Small intestine (tissue), 7 donors: ENCODE results near the gene TENT5C. TPM values are rescaled to one million over a fixed set of nuclear protein-coding genes. Genes with fewer than 3 reads are reported as not detected.

Source experiments
- DNase-seq, 2 donors: peaks; one replicate each; pipeline versions ENCODE4 v3.0.0 to v3.0.0-alpha.2; 2013
- FAIRE-seq: peaks from 2 replicates; lab custom pipeline; 2012; peaks lifted over from hg19 to GRCh38; lab: Jason Lieb, UNC
- H3K27ac ChIP-seq, 3 donors: one replicate each; pipeline ENCODE4 v1.5.1; 2013; ENCODE audit warnings: low read length in 2 of 3, mild to moderate bottlenecking in 2 of 3, control low read depth in 1 of 3, inconsistent platforms in 1 of 3, low read depth in 1 of 3, moderate library complexity in 1 of 3
- H3K27me3 ChIP-seq, 3 donors: one replicate each; pipeline ENCODE4 v1.6.1; 2013; ENCODE audit warnings: low read length in 3 of 3, inconsistent platforms in 1 of 3; ENCODE audit not compliant: control insufficient read depth in 3 of 3, insufficient read depth in 3 of 3
- H3K36me3 ChIP-seq, 3 donors: one replicate each; pipeline ENCODE4 v1.6.1; 2013; ENCODE audit warnings: low read length in 3 of 3, inconsistent platforms in 1 of 3, low read depth in 1 of 3, mild to moderate bottlenecking in 1 of 3, moderate library complexity in 1 of 3; ENCODE audit not compliant: control insufficient read depth in 3 of 3, insufficient read depth in 2 of 3
- H3K4me1 ChIP-seq, 3 donors: one replicate each; pipeline ENCODE4 v1.6.1; 2013; ENCODE audit warnings: low read length in 2 of 3, inconsistent platforms in 1 of 3, low read depth in 1 of 3, mild to moderate bottlenecking in 1 of 3, moderate library complexity in 1 of 3; ENCODE audit not compliant: control insufficient read depth in 3 of 3, insufficient read depth in 2 of 3
- H3K4me3 ChIP-seq, 3 donors: one replicate each; pipeline ENCODE4 v1.5.1; 2013; ENCODE audit warnings: low read length in 3 of 3, control low read depth in 1 of 3, inconsistent platforms in 1 of 3, low read depth in 1 of 3, mild to moderate bottlenecking in 1 of 3, moderate library complexity in 1 of 3
- H3K9me3 ChIP-seq, 2 donors: one replicate each; pipeline ENCODE4 v1.6.1; 2013; ENCODE audit warnings: low read depth in 1 of 2, low read length in 1 of 2; ENCODE audit not compliant: control insufficient read depth in 2 of 2, insufficient read depth in 1 of 2
- WGBS, 3 donors: extraction: QIAGEN DNeasy Blood & Tissue Kit; methylation state at CpG; one replicate each; pipeline ENCODE4 v1.1.7; 2013; 5-methylcytosine and 5-hydroxymethylcytosine counted together
- polyA plus RNA-seq, 4 donors: library from polyadenylated mRNA; stranded (reverse) in 3 of 4; unstranded in 1 of 4; fragments of 200-250 nt in 3 of 4; fragments of 120-200 nt in 1 of 4; gene quantifications; one replicate each; pipeline versions ENCODE4 v1.2.1 to v1.2.3, GENCODE V29; 2013
- donor health status: healthy with polysubstance abuse.
- donor health status: control.
- donor health status: control.
- donor health status: Bipolar disorder and iron deficiency.
- donor health status: healthy.

The TENT5C gene
- polyA plus RNA-seq, 4 donors, result 2.2 to 13.5 (median 3.9) TPM

GRCh38 chr1:117615474-117615873, 9.6 kb downstream of the TENT5C start:
- Histone ChIP-seq H3K36me3 (no peaks in the 10 kb centered on the region), H3K27me3 (no peaks in the 10 kb centered on the region), H3K4me3 (no peak overlapping the region), H3K27ac (no peak overlapping the region), H3K9me3 (no peaks in the 10 kb centered on the region), H3K4me1 (peaks cover 7 to 37% (median 8%) of the 10 kb centered on the region in 3 donors)
- FAIRE-seq (no peak), DNase-seq (peak in 1 of 2 donors; percentile 14)
- 50 to 70% (median 57%) methylated on average over 3 of the region's 3 CpGs for WGBS, 3 donors

GRCh38 chr1:117616356-117616755, 10.5 kb downstream of the TENT5C start:
- Histone ChIP-seq H3K27ac (no peak overlapping the region), H3K4me1 (peaks cover 7 to 37% (median 8%) of the 10 kb centered on the region in 3 donors), H3K27me3 (no peaks in the 10 kb centered on the region), H3K9me3 (no peaks in the 10 kb centered on the region), H3K36me3 (no peaks in the 10 kb centered on the region), H3K4me3 (no peak overlapping the region)
- WGBS, 3 donors, result 18 to 66% (median 36%) methylated on average over 3 of the region's 3 CpGs
- DNase-seq, result peak; percentile 35 to 37
- no peak for FAIRE-seq

- DNase-seq (no peak), FAIRE-seq (no peak)
- 75 to 80% (median 80%) methylated on average over 6 of the region's 6 CpGs for WGBS, 3 donors
- no peak overlapping the region for H3K4me3 ChIP-seq
- H3K27ac ChIP-seq, result no peak overlapping the region
- peaks cover 7 to 34% (median 8%) of the 10 kb centered on the region in 3 donors for H3K4me1 ChIP-seq
- no peaks in the 10 kb centered on the region for H3K9me3 ChIP-seq
- no peaks in the 10 kb centered on the region for H3K36me3 ChIP-seq
- no peaks in the 10 kb centered on the region for H3K27me3 ChIP-seq
These were observed 11.1 kb downstream of the TENT5C start for GRCh38 chr1:117616967-117617366.

DNA sequence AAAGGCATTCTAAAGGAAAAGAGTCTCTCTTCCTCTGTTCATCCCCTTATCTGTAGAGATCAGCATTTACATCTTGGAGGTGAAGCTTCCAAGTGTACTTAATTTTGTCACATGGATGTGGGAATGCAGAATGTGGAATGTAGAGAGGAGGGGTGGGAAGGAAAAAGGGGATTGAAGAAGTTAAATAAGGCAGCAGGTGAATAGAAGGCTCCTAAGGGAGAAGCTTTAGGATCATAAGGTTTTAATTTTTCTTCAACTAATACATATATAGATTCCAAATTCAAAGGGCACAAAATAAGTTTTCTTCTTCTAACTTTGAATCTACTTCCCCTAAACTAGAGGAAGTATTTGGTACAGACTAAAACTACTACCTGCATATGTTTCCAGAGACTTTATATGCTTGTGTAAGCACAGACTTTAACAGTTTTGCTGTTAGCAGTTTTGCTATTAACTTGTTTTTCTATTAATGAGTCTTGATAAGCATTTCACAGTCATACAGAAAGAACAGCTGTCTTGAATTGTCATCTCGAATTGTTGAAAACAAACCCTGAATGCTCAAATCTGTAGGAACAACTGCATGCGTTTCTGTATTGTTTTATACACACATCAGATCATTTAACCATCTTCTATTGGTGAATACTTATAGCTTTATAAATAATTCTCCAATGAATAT, 12.7 kb downstream of the TENT5C start:
- no peak for DNase-seq
- Histone ChIP-seq H3K9me3 (no peaks in the 10 kb centered on the region), H3K27me3 (no peaks in the 10 kb centered on the region), H3K4me3 (no peak overlapping the region), H3K36me3 (peaks cover 0 to 10% (median 0%) of the 10 kb centered on the region in 3 donors), H3K4me1 (peaks cover 3 to 20% (median 3%) of the 10 kb centered on the region in 3 donors), H3K27ac (no peak overlapping the region)
- FAIRE-seq, result no peak
- 67 to 71% (median 69%) methylated on average over 2 of the region's 2 CpGs for WGBS, 3 donors

- Histone ChIP-seq H3K36me3 (peaks cover 0 to 14% (median 6%) of the 10 kb centered on the region in 3 donors), H3K27me3 (no peaks in the 10 kb centered on the region), H3K9me3 (no peaks in the 10 kb centered on the region), H3K27ac (no peak overlapping the region), H3K4me3 (no peak overlapping the region), H3K4me1 (peaks cover 0 to 5% (median 0%) of the 10 kb centered on the region in 3 donors)
- DNase-seq (no peak), FAIRE-seq (no peak)
- WGBS, 3 donors, result 89 to 94% (median 94%) methylated on average over 6 of the region's 6 CpGs
These were observed 14.6 kb downstream of the TENT5C start for GRCh38 chr1:117620440-117620839.

- WGBS, 3 donors, result 88 to 95% (median 92%) methylated on average over 4 of the region's 4 CpGs
- Histone ChIP-seq H3K27me3 (no peaks in the 10 kb centered on the region), H3K4me1 (peaks cover 0 to 5% (median 0%) of the 10 kb centered on the region in 3 donors), H3K27ac (no peak overlapping the region), H3K9me3 (no peaks in the 10 kb centered on the region), H3K4me3 (no peak overlapping the region), H3K36me3 (peaks cover 0 to 14% (median 6%) of the 10 kb centered on the region in 3 donors)
- no peak for DNase-seq
- FAIRE-seq, result no peak
These were observed 15.5 kb downstream of the TENT5C start for GRCh38 chr1:117621316-117621715.

- FAIRE-seq (no peak), DNase-seq (no peak)
- H3K27ac ChIP-seq, result no peak overlapping the region
- no peak overlapping the region for H3K4me3 ChIP-seq
- H3K27me3 ChIP-seq, result no peaks in the 10 kb centered on the region
- no peaks in the 10 kb centered on the region for H3K9me3 ChIP-seq
- no peaks in the 10 kb centered on the region for H3K4me1 ChIP-seq
- peaks cover 0 to 14% (median 6%) of the 10 kb centered on the region in 3 donors for H3K36me3 ChIP-seq
- 84 to 90% (median 88%) methylated on average over 14 of the region's 14 CpGs for WGBS, 3 donors
These were observed 16.9 kb downstream of the TENT5C start for GRCh38 chr1:117622726-117623125.

- H3K9me3 ChIP-seq, result no peaks in the 10 kb centered on the region
- H3K27ac ChIP-seq, result no peak overlapping the region
- WGBS, 3 donors, result 74 to 93% (median 90%) methylated on average over 9 of the region's 9 CpGs
- H3K36me3 ChIP-seq, result peaks cover 0 to 14% (median 6%) of the 10 kb centered on the region in 3 donors
- H3K27me3 ChIP-seq, result no peaks in the 10 kb centered on the region
- FAIRE-seq (no peak), DNase-seq (no peak)
- no peaks in the 10 kb centered on the region for H3K4me1 ChIP-seq
- no peak overlapping the region for H3K4me3 ChIP-seq
These were observed 17.3 kb downstream of the TENT5C start for GRCh38 chr1:117623141-117623540.
